ENCODE data around the gene EFCAB12. TPM values are rescaled to one million over a fixed set of nuclear protein-coding genes. Genes with fewer than 3 reads are reported as not detected.

EFCAB12 gene
- total RNA-seq, 1 donor from 2014 or later, result 0.13 TPM

DNA sequence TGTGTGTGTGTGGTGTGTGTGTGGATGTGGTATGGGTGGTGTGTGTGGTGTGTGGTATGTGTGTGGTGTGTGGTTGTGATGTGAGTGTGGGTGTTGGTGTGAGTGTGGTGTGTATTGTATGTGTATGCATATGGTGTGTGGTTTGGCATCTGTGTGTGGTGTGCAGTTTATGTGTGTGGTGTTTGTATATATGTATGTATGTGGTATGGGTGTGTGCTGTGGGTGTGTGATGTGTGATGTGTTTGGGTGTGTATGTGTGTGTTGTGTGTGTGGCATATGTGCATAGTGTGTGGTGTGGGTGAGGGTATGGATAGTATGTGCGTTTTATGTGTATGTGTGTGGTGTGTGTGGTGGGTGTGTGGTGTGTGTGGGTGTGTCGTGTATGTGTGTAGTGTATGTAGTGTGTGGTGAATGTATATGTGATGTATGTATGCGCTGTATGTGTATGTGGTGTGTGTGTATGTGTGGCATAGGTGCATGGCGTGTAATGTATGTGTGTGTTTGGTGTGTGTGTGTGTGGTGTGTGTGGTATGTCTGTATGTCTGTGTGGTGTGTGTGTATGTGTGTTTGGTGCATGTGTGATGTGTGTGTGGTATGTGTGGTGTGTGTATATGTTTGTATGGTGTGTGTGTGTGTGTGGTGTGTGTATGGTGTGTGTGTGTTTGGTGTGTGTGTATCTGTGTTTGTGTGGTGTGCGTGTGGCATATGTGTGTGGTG, 58.0 kb downstream of the EFCAB12 start:
- Histone ChIP-seq H3K27me3 (no peaks in the 10 kb centered on the region), H2AFZ (replicated peaks) (no peak overlapping the region), H3K4me1 (no peaks in the 10 kb centered on the region), H3K79me2 (ENCODE audit: low read depth) (no peaks in the 10 kb centered on the region), H4K20me1 (ENCODE audit: low read depth) (no peaks in the 10 kb centered on the region), H3K4me2 (no peak overlapping the region), H3K9me3 (ENCODE audit: low read depth) (no peaks in the 10 kb centered on the region), H3K9ac (no peak overlapping the region), H3K36me3 (no peaks in the 10 kb centered on the region), H3K4me3 (no peak overlapping the region), H3K27ac (no peak overlapping the region), H3F3A (ENCODE audit: low read depth) (peaks cover 4% of the 10 kb centered on the region)
- Mint-ChIP-seq H3K4me3 (no peak overlapping the region), H3K27me3 (ENCODE audit: insufficient read depth, low read depth) (peaks cover 2% of the 10 kb centered on the region), H3K36me3 (no peaks in the 10 kb centered on the region), H3K27ac (no peak overlapping the region), H3K9me3 (no peaks in the 10 kb centered on the region), H3K4me1 (peaks cover 6% of the 10 kb centered on the region)
- no peak for DNase-seq (ENCODE audit: low spot score)
- TF ChIP-seq EZH2phosphoT487 (IDR thresholded peaks at IDR 0.05), result no peak
- TF ChIP-seq, protein P1, sequence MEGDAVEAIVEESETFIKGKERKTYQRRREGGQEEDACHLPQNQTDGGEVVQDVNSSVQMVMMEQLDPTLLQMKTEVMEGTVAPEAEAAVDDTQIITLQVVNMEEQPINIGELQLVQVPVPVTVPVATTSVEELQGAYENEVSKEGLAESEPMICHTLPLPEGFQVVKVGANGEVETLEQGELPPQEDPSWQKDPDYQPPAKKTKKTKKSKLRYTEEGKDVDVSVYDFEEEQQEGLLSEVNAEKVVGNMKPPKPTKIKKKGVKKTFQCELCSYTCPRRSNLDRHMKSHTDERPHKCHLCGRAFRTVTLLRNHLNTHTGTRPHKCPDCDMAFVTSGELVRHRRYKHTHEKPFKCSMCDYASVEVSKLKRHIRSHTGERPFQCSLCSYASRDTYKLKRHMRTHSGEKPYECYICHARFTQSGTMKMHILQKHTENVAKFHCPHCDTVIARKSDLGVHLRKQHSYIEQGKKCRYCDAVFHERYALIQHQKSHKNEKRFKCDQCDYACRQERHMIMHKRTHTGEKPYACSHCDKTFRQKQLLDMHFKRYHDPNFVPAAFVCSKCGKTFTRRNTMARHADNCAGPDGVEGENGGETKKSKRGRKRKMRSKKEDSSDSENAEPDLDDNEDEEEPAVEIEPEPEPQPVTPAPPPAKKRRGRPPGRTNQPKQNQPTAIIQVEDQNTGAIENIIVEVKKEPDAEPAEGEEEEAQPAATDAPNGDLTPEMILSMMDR (IDR thresholded peaks at IDR 0.05), result no peak
- no peak for TF ChIP-seq EZH2 (IDR thresholded peaks at IDR 0.05)

DNA sequence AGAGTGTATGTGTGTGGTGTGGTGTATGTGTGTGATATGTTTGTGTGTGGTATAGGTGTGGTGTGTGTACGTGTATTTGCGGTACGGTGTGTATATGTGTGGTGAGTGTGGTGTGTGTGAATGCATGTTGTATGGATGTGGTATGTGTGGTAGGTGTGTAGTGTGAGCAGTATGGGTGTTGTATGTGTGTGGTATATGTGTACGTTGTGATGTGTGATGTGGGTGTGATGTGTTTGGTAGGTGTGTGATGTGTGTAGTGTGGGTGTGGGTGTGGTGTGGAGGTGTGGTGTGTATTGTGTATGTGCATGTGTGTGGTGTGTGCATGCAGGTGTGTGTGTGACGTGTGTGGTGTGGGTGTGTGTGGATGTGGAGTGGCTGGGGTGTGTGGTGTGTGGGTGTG, 58.7 kb downstream of the EFCAB12 start:
- no peak overlapping the region for H3K4me2 ChIP-seq
- no peak overlapping the region for H3K27ac ChIP-seq
- H3K27me3 ChIP-seq, result no peaks in the 10 kb centered on the region
- no peak overlapping the region for H3K4me3 Mint-ChIP-seq
- H3K27me3 Mint-ChIP-seq (ENCODE audit: insufficient read depth, low read depth), result peaks cover 2% of the 10 kb centered on the region
- H3K9me3 ChIP-seq (ENCODE audit: low read depth), result no peaks in the 10 kb centered on the region
- H3K4me1 ChIP-seq, result no peaks in the 10 kb centered on the region
- no peak overlapping the region for H3K27ac Mint-ChIP-seq
- DNase-seq (ENCODE audit: low spot score), result no peak
- H3K36me3 ChIP-seq, result no peaks in the 10 kb centered on the region
- no peaks in the 10 kb centered on the region for H4K20me1 ChIP-seq (ENCODE audit: low read depth)
- peaks cover 4% of the 10 kb centered on the region for H3F3A ChIP-seq (ENCODE audit: low read depth)
- H3K79me2 ChIP-seq (ENCODE audit: low read depth), result no peaks in the 10 kb centered on the region
- H3K4me3 ChIP-seq, result no peak overlapping the region
- no peak overlapping the region for H3K9ac ChIP-seq
- H3K36me3 Mint-ChIP-seq, result no peaks in the 10 kb centered on the region
- H2AFZ ChIP-seq (replicated peaks), result no peak overlapping the region
- peaks cover 2% of the 10 kb centered on the region for H3K9me3 Mint-ChIP-seq
- TF ChIP-seq, protein P1 (IDR thresholded peaks at IDR 0.05), result no peak
- no peak for TF ChIP-seq EZH2phosphoT487 (IDR thresholded peaks at IDR 0.05)
- TF ChIP-seq EZH2 (IDR thresholded peaks at IDR 0.05), result no peak
- H3K4me1 Mint-ChIP-seq, result peaks cover 6% of the 10 kb centered on the region

DNA sequence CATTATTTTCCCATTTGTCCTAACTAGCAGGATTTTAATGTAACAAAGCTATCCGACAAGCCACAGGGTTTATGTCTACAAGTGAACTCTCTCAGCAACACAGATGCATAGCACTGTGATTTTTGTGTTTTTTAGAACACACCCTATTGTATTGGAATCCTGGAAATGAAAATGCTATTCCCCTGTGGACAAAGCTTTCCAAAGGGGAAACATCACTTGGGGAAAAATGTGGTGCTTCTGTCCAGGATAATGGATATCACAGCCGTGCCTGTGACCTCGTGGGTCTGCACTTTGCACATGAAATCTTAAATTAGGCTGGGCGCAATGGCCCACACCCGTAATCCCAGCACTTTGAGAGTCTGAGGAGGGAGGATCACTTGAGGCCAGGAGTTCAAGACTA, 60.6 kb downstream of the EFCAB12 start:
- Histone ChIP-seq H4K20me1 (ENCODE audit: low read depth) (no peaks in the 10 kb centered on the region), H3K4me2 (no peak overlapping the region), H2AFZ (replicated peaks) (no peak overlapping the region), H3K79me2 (ENCODE audit: low read depth) (no peaks in the 10 kb centered on the region), H3K4me1 (no peaks in the 10 kb centered on the region), H3K9me3 (ENCODE audit: low read depth) (no peaks in the 10 kb centered on the region), H3K4me3 (no peak overlapping the region), H3K27ac (no peak overlapping the region), H3K9ac (no peak overlapping the region), H3K36me3 (no peaks in the 10 kb centered on the region), H3K27me3 (no peaks in the 10 kb centered on the region), H3F3A (ENCODE audit: low read depth) (peaks cover 4% of the 10 kb centered on the region)
- no peak overlapping the region for H3K4me3 Mint-ChIP-seq
- peaks cover 7% of the 10 kb centered on the region for H3K9me3 Mint-ChIP-seq
- no peak overlapping the region for H3K27ac Mint-ChIP-seq
- DNase-seq (ENCODE audit: low spot score), result no peak
- H3K27me3 Mint-ChIP-seq (ENCODE audit: insufficient read depth, low read depth), result peaks cover 6% of the 10 kb centered on the region
- peaks cover 8% of the 10 kb centered on the region for H3K4me1 Mint-ChIP-seq
- H3K36me3 Mint-ChIP-seq, result peaks cover 2% of the 10 kb centered on the region
- TF ChIP-seq, protein P1 (IDR thresholded peaks at IDR 0.05), result no peak
- TF ChIP-seq EZH2 (IDR thresholded peaks at IDR 0.05) (no peak), EZH2phosphoT487 (IDR thresholded peaks at IDR 0.05) (no peak)

Measured in neural progenitor cell (in vitro differentiated cells).